ENCODE data around the gene VDR.

DNA sequence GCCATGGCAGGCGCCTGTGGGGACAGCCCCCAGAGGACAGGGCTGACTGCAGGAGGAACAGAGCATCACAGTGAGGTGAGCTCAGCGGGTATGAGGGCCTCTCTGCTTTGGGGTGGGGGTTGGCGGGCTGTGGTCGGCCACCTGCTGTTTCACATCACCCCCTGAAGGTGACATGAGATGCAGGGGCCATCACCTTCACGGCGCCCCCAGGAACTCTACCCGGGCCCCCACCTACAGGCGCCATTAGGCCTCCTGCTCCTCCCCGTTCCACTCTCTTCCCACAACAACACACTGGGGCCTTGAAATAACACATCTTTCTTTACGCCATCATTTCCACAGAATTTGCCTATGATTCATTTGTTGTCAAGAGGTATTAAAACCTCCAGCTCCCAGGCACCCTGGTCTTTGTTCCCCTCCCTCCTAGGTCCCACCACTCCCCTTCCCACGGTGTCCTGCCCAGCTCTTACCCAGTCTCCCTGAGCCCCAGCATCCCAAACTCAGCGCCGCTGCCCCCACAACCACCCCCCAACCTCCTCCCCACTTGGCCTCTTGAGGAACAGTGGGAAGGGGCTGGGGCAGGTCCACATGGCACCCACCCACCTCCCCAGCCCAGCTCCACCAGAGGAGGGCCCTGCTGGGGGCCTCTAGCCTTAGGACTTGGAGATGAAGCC is 72.4 kb downstream of the VDR start:
- no peak for TF ChIP-seq ARNTL (CRISPR knock-in tag; IDR thresholded peaks at IDR 0.05; ENCODE audit: borderline replicate concordance, low read depth)
- no peak for TF ChIP-seq ZC3H10 (CRISPR knock-in tag; IDR thresholded peaks at IDR 0.05)
- no peak for TF ChIP-seq ESRRG (CRISPR knock-in tag; IDR thresholded peaks at IDR 0.05)
- no peak for TF ChIP-seq TCF4 (CRISPR knock-in tag; IDR thresholded peaks at IDR 0.05; ENCODE audit: borderline replicate concordance)
- TF ChIP-seq, protein P1, sequence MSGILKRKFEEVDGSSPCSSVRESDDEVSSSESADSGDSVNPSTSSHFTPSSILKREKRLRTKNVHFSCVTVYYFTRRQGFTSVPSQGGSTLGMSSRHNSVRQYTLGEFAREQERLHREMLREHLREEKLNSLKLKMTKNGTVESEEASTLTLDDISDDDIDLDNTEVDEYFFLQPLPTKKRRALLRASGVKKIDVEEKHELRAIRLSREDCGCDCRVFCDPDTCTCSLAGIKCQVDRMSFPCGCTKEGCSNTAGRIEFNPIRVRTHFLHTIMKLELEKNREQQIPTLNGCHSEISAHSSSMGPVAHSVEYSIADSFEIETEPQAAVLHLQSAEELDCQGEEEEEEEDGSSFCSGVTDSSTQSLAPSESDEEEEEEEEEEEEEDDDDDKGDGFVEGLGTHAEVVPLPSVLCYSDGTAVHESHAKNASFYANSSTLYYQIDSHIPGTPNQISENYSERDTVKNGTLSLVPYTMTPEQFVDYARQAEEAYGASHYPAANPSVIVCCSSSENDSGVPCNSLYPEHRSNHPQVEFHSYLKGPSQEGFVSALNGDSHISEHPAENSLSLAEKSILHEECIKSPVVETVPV (CRISPR knock-in tag; IDR thresholded peaks at IDR 0.05) = no peak
